NCI-H345 treated with DMSO at 0.1 percent for 48 hours (cell line): ENCODE results near the gene FAM149A.

Experiments used
- DNase-seq: peaks from one replicate; lab custom pipeline; 2025; ENCODE audit not compliant: unreplicated experiment; lab: John Stamatoyannopoulos, UW

The FAM149A gene

DNA sequence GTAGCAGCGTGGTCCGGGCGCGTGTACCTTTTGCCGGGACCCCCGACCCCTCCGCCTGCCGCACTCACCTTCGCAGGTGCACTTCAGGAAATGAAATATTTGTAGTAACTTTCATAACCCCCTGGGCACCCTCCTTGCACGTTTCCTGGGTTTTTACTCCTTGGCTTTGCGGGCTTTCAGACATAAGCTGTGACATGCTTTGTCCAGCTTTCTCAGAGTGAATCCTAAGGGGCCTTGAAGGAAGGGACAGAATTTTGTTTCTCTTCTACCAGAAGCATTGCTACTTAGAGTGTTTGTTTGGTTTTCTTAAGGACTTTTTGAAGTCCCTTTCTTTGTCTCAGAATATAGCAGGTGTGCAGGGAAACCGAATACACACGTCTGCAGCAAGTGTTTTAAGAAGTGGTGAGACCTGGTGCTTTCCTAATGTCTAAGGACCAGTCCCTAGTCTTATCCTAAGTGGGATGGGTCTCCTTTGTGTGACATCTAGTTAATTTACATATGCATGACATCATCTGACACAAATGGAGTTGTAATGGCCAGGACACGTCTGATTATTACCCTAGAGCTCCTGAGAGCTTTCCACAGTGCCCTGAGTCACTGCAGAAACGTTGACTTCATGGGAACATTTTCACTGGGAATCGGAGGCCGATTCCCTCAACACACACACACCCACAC is 1.3 kb downstream of the FAM149A start:
- peak; percentile 7 for DNase-seq

- no peak for DNase-seq
Measured at GRCh38 chr4:186107947-186108346, 3.4 kb downstream of the FAM149A start.

GRCh38 chr4:186108391-186108790 is 3.9 kb downstream of the FAM149A start:
- no peak for DNase-seq

GRCh38 chr4:186109245-186109644 is 4.7 kb downstream of the FAM149A start:
- no peak for DNase-seq

GRCh38 chr4:186116697-186117096 is 12.2 kb downstream of the FAM149A start:
- DNase-seq, result no peak

GRCh38 chr4:186118582-186118981 is 14.1 kb downstream of the FAM149A start:
- no peak for DNase-seq

DNA sequence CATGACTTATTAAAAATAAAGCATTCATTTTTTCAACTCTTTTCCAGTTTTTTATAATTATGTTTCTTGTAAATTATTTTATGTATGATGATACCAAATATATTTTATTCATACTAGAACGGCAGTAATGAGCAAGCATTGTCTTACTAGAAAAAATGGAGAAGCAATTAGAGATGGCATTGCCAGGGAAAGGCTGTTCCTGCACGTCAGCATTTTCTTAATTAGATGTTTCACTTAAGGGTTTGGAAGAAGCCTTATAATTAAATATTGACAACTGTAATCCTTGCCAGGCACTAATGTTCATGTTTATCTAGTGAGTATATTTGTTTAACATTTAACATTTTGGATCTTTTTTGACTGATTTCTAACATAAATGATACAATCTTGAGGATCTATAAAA is 16.6 kb downstream of the FAM149A start:
- no peak for DNase-seq

GRCh38 chr4:186128842-186129241 is 24.3 kb downstream of the FAM149A start:
- no peak for DNase-seq

GRCh38 chr4:186131935-186132334 is 27.4 kb downstream of the FAM149A start:
- DNase-seq, result no peak

- no peak for DNase-seq
Measured at GRCh38 chr4:186132577-186133242, 28.2 kb downstream of the FAM149A start.

DNA sequence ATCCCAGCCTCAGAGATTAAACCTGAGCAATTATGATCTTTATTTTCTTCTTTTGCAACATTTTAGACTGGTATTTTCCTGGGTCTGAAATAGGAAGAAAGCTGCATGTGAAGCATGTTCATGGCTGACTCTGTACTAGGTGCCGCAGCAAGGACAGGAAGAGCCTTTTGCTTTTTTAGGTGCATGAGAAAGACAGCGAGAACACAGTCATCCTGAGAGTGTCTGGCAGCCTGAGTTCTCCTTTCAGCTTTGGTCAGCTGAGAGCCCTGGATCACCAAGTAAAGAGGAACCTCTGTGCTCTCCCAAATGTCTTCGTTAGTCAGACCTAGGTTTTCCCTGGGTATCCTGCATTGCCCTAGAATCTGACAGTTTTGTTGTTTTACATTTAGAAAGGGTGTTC is 29.8 kb downstream of the FAM149A start:
- DNase-seq, result no peak

DNA sequence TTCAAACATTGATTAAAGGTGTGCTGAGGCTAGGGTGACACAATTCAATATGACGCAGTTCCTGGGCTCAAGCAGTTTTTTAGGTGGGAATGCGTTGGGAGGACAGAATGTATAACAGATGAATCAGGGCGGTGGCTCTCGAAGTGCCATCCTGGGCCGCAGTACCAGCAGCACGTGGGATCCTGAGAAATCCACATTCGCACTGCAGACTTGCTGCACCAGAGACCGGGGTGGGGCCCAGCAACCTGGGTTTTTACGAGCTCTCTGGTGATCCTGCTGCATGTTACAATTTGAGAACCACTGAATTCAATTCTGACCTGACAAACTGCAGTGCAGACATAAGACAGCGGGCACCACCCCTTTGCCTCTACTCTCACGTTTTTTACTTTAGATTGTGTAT is 30.4 kb downstream of the FAM149A start:
- DNase-seq, result no peak

GRCh38 chr4:186137196-186137794 is 32.8 kb downstream of the FAM149A start:
- DNase-seq, result no peak

DNA sequence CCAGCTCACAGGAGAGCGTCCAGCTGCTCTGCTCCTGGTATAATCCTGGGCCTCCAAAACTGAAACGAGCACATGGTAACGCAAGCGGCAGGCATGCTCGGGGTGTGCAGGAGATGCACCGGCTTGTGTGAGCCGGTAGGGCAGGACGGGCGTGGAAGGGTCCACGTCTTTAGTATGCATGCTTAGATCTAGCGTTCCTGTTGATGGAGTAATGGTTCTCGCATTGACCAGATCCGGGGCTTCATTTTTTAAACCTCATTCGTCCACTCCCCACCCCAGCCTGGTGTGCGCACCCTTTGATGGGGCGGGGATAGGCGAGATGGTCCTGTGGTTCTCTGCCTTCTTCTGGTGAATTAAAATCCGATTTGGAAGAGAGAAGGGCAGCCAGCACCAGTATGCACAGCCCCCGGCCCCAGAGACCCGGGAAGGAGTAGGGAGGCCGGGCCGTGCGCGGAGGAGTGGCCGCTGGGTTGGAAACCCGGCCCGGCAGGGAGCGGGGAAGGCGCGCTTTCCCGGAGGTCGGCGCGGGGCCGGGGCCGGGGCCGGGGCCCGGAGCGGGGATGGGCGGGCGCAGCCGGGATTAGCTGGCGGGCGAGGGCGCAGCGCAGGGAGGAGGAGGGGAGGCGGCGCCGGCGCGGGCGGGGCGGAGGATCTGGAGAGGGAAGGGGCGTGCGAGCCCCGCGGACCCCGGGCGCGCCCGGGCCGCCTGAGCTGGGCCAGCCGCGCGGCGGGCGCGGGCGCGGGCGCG is 39.9 kb downstream of the FAM149A start:
- no peak for DNase-seq

DNA sequence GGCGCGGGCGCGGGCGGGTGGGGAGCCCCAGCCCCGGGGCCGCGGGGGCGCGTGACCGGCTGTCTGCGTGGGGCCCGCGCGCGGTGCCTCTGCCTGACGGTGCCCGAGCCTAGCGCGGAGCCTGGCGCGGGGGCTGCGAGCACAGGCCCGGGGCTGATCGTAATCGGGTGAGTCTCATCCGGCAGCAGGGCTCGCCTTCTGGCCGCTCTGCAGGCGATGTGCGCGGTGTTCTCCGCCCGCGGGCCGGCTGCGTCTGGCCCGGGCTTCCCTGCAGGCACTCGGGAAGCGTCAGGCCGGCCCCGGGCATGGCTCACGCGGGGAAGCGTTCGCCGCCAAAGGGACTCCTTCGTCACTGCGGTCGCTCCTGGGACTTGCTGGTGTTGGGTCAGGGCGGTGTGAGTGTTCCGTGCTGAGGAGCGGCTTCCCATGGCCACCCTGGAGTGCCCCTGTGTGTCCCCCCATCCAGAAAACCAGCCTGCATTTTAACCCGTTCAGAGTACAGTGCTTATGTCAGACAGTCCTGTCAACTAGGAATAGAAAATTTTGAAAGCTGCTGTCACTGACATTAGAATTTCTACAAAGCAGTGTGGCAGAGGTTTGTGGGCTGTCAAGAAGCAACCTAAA is 40.6 kb downstream of the FAM149A start:
- no peak for DNase-seq

GRCh38 chr4:186146458-186146857 is 42.0 kb downstream of the FAM149A start:
- no peak for DNase-seq

DNA sequence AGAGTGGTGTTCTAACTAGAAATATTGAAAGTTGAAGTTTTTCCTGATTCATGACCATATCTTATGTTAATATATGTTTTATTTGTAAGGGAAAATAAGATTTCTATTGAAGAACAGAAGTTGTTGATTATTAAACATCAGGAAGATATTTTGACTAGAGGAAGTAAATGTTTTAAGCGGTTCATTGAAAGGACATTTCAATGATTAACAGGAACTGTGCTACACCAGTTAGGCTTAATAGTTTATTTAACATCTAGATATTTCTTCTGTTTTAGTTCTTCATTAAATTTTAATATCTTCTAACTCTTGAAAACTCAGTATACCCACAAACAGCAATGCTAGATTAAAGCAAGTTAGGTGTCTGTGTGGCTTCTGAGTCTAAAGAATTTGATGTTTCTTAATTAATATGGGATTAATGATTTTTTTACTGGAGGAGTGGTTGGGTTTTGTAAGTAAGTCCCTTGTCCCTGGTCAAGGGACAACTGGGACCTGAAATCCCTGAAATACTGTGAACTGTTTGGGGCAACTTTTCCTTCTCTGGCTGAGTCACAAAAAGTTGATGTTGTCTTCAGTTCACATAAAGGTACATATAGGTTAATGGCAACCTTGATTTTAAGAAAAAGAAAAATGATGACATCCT is 44.0 kb downstream of the FAM149A start:
- DNase-seq, result no peak

DNA sequence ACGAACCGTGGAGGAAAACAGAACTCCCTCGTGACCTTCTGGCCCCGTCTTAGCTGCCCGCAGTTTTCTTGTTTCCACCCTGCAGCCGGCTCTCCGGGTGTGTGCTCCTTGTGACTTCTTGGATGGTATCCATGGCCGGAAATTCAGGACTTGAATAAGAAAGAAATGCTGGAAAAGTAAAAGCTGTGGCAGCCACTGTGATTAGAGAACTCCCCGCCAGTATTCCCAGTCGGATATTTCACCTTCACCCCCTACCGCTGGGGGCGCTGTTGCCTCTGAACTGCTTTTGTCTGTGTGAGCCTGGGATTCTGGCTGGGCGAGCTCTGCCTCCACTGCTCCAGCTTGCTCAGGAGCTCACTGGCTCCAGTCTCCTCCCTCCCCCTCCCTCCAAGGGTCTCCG is 45.4 kb downstream of the FAM149A start:
- DNase-seq, result no peak

DNA sequence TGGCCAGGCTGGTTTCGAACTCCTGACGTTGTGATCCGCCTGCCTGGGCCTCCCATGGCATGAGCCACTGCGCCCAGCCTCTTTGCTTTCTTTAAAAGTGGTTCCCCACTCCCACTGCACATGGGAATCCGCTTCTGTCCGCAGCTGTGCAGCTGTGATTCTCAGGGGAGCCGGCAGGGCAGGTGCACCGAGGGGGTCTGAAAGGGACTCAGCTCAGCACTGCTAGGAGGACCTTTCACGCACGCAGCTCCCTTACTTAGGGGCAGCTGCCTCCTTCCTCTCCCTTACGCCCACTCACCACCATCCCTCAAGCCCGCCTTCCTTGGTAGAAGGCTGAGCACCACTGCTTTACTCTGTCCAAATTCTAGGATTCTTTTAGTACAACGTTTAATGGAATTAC is 46.4 kb downstream of the FAM149A start:
- DNase-seq, result no peak

DNA sequence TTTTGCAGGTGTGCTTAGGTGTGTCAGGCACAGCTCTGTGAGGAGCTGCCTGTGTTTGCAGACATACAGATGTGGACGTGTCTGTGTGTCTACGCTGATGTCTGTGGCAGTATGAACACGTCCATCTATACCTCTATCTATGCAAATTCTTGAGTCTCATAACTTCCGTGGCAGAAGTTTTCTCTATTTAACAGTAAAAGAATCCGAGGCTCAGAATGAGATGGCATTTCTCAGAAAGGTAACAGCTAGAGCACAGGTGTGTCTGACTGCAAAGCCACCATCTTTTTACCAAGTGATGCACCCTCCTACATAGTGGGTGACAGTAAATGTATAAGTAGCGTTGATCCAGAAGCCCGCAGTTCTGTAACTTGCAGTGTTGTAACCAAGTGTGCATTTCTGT is 47.0 kb downstream of the FAM149A start:
- DNase-seq, result no peak
